H1 (cell line): Measurements from ENCODE around the gene HOTAIR. TPM values are rescaled to one million over a fixed set of nuclear protein-coding genes. Genes with fewer than 3 reads are reported as not detected.

ENCODE experiments used
- CTCF ChIA-PET: fragments of 300-600 bp; sonication (Branson Sonifier 250); formaldehyde crosslinking; loops from one replicate; lab custom pipeline; 2021; ENCODE audit not compliant: partially characterized antibody; lab: Charles Lee
- POLR2A ChIA-PET: fragments of 300-600 bp; sonication (Branson Sonifier 250); formaldehyde crosslinking; loops from one replicate; lab custom pipeline; 2021; ENCODE audit warnings: inconsistent platforms; ENCODE audit not compliant: partially characterized antibody; lab: Charles Lee
- DNase-seq, 2 experiments: peaks; one replicate each; pipeline versions ENCODE4 v3.0.0 to v3.0.0-alpha.2; 2010 to 2022; ENCODE audit warnings: low spot score in 2 of 2, low read depth in 1 of 2, mixed read lengths in 1 of 2
- FAIRE-seq: peaks from 2 replicates; lab custom pipeline; 2011; peaks lifted over from hg19 to GRCh38; lab: Jason Lieb, UNC
- H2AFZ ChIP-seq: 2 replicates; pipeline ENCODE4 v1.8.1; 2012; ENCODE audit warnings: low read length, inconsistent platforms
- H2AK5ac ChIP-seq: 2 replicates; pipeline ENCODE4 v1.6.1; 2013; ENCODE audit warnings: low read depth, low read length
- H2BK120ac ChIP-seq: replicated peaks from 2 replicates; pipeline ENCODE3; 2013; ENCODE audit warnings: low read depth, low read length, inconsistent platforms
- H2BK12ac ChIP-seq: 2 replicates; pipeline ENCODE4 v1.6.1; 2013; ENCODE audit warnings: low read depth, low read length
- H2BK15ac ChIP-seq: 2 replicates; pipeline ENCODE4 v1.6.1; 2013; ENCODE audit warnings: low read length
- H2BK20ac ChIP-seq: 2 replicates; pipeline ENCODE4 v1.6.1; 2013; ENCODE audit warnings: low read length
- H2BK5ac ChIP-seq: 2 replicates; pipeline ENCODE4 v1.6.1; 2013; ENCODE audit warnings: low read depth, low read length
- H3K14ac ChIP-seq: 2 replicates; pipeline ENCODE4 v1.6.1; 2013; ENCODE audit warnings: inconsistent platforms; ENCODE audit not compliant: insufficient read length
- H3K18ac ChIP-seq: 2 replicates; pipeline ENCODE4 v1.6.1; 2013; ENCODE audit warnings: low read length; ENCODE audit errors: extremely low read depth
- H3K23ac ChIP-seq: 2 replicates; pipeline ENCODE4 v1.6.1; 2013; ENCODE audit warnings: inconsistent platforms; ENCODE audit not compliant: insufficient read length
- H3K23me2 ChIP-seq: 2 replicates; pipeline ENCODE4 v1.6.1; 2013; ENCODE audit warnings: low read depth, low read length
- H3K27ac ChIP-seq: 2 replicates; pipeline ENCODE4 v1.6.1; 2011; ENCODE audit warnings: low read depth, low read length, inconsistent platforms
- H3K27me3 ChIP-seq, 4 experiments: replicated peaks in 1 of 4; 1 replicate in 1 of 4; 2 replicates in 3 of 4; pipeline versions ENCODE4 v1.6.1 to v1.8.1; 2011 to 2013; ENCODE audit warnings: low read length in 3 of 4, mild to moderate bottlenecking in 3 of 4, inconsistent platforms in 2 of 4, mixed read lengths in 2 of 4, moderate library complexity in 1 of 4; ENCODE audit not compliant: control insufficient read depth in 3 of 4, insufficient read depth in 3 of 4; ENCODE audit errors: extremely low read depth in 1 of 4
- H3K36me3 ChIP-seq, 4 experiments: 2 replicates each; pipeline versions ENCODE4 v1.6.1 to v1.8.1; 2011 to 2013; ENCODE audit warnings: mild to moderate bottlenecking in 4 of 4, low read length in 3 of 4, moderate library complexity in 2 of 4, control low read depth in 1 of 4, inconsistent platforms in 1 of 4; ENCODE audit not compliant: insufficient read depth in 4 of 4, control insufficient read depth in 2 of 4
- H3K4ac ChIP-seq: replicated peaks from 2 replicates; pipeline ENCODE3; 2013; ENCODE audit warnings: low read length, low read depth, mixed read lengths, inconsistent platforms; ENCODE audit not compliant: insufficient read length
- H3K4me1 ChIP-seq, 4 experiments: replicated peaks in 1 of 4; 1 replicate in 1 of 4; 2 replicates in 3 of 4; pipeline versions ENCODE4 v1.6.1 to v1.8.1; 2011 to 2013; ENCODE audit warnings: low read length in 3 of 4, inconsistent platforms in 2 of 4, mixed read lengths in 1 of 4; ENCODE audit not compliant: insufficient read depth in 4 of 4, control insufficient read depth in 3 of 4
- H3K4me2 ChIP-seq, 2 experiments: 2 replicates each; pipeline versions ENCODE4 v1.6.1 to v1.8.1; 2011 to 2013; ENCODE audit warnings: low read depth in 2 of 2, low read length in 2 of 2, control low read depth in 1 of 2, inconsistent platforms in 1 of 2, mild to moderate bottlenecking in 1 of 2; ENCODE audit not compliant: insufficient read depth in 1 of 2
- H3K4me3 ChIP-seq, 4 experiments: fragments of 200-600, 300-600 bp in 1 of 4; sonication (generic), shearing (Covaris generic), sonication (Bioruptor Twin) in 1 of 4; 2 replicates each; pipeline versions ENCODE4 v1.5.1 to v1.8.1; 2011 to 2016; ENCODE audit warnings: low read length in 4 of 4, low read depth in 3 of 4, control low read depth in 2 of 4, inconsistent platforms in 2 of 4, mild to moderate bottlenecking in 2 of 4, mixed read lengths in 1 of 4, moderate library complexity in 1 of 4; ENCODE audit not compliant: insufficient read depth in 2 of 4; ENCODE audit errors: extremely low read depth in 1 of 4
- H3K56ac ChIP-seq: replicated peaks from 2 replicates; pipeline ENCODE3; 2013; ENCODE audit warnings: low read depth, mild to moderate bottlenecking, mixed read lengths, low read length, inconsistent platforms; ENCODE audit not compliant: insufficient read length
- H3K79me1 ChIP-seq: 2 replicates; pipeline ENCODE4 v1.6.1; 2013; ENCODE audit warnings: low read depth, low read length, control low read depth
- H3K79me2 ChIP-seq, 2 experiments: 2 replicates each; pipeline versions ENCODE4 v1.6.1 to v1.8.1; 2012 to 2013; ENCODE audit warnings: low read length in 2 of 2, mild to moderate bottlenecking in 2 of 2, inconsistent platforms in 1 of 2; ENCODE audit not compliant: insufficient read depth in 2 of 2, control insufficient read depth in 1 of 2
- H3K9ac ChIP-seq, 4 experiments: replicated peaks in 1 of 4; 1 replicate in 1 of 4; 2 replicates in 3 of 4; pipeline versions ENCODE4 v1.6.1 to v1.8.1; 2011 to 2013; ENCODE audit warnings: low read depth in 3 of 4, low read length in 3 of 4, control low read depth in 2 of 4, mild to moderate bottlenecking in 2 of 4, moderate library complexity in 2 of 4, inconsistent platforms in 1 of 4; ENCODE audit errors: extremely low read depth in 1 of 4
- H3K9me3 ChIP-seq, 2 experiments: 2 replicates each; pipeline versions ENCODE4 v1.6.1 to v1.8.1; 2012 to 2013; ENCODE audit warnings: mild to moderate bottlenecking in 2 of 2, moderate library complexity in 2 of 2, control low read depth in 1 of 2, inconsistent platforms in 1 of 2, low read depth in 1 of 2, low read length in 1 of 2, mixed read lengths in 1 of 2; ENCODE audit not compliant: insufficient read depth in 2 of 2
- H4K20me1 ChIP-seq, 2 experiments: replicated peaks in 1 of 2; 2 replicates each; pipeline versions ENCODE3 to v1.8.1; 2011 to 2013; ENCODE audit warnings: inconsistent platforms in 2 of 2, low read length in 2 of 2, mild to moderate bottlenecking in 1 of 2; ENCODE audit not compliant: insufficient read depth in 2 of 2, control insufficient read depth in 1 of 2
- H4K5ac ChIP-seq: 2 replicates; pipeline ENCODE4 v1.6.1; 2013; ENCODE audit warnings: low read length, low read depth, mixed read lengths, inconsistent platforms; ENCODE audit not compliant: insufficient read length
- H4K8ac ChIP-seq: 2 replicates; pipeline ENCODE4 v1.8.0; 2013; ENCODE audit warnings: mild to moderate bottlenecking, moderate library complexity, low read length, inconsistent platforms; ENCODE audit not compliant: insufficient read depth; ENCODE audit errors: extremely low read depth
- H4K91ac ChIP-seq: replicated peaks from 2 replicates; pipeline ENCODE3; 2013; ENCODE audit warnings: low read length, mixed read lengths, inconsistent platforms; ENCODE audit not compliant: insufficient read length
- ATF2 ChIP-seq: IDR thresholded peaks from 2 replicates; pipeline ENCODE4 v1.6.1; 2012; ENCODE audit warnings: low read length, inconsistent platforms
- CTBP2 ChIP-seq: IDR thresholded peaks from 2 replicates; pipeline ENCODE4 v1.7.0; 2011; ENCODE audit warnings: borderline replicate concordance, mild to moderate bottlenecking, moderate library complexity, mixed read lengths, low read length; ENCODE audit not compliant: insufficient read depth, insufficient read length
- EGR1 ChIP-seq: IDR thresholded peaks from 2 replicates; pipeline ENCODE4 v1.6.1; 2011; ENCODE audit warnings: low read depth, low read length, borderline replicate concordance
- KDM4A ChIP-seq: IDR thresholded peaks from one replicate; pipeline ENCODE4 v1.7.1; 2012; ENCODE audit warnings: low read depth, mild to moderate bottlenecking, moderate library complexity, low read length, inconsistent platforms; ENCODE audit not compliant: severe bottlenecking
- KDM5A ChIP-seq: fragments of 200-600 bp; IDR thresholded peaks from 2 replicates; pipeline ENCODE4 v1.7.1; 2012; ENCODE audit warnings: mild to moderate bottlenecking, low read length, inconsistent platforms, mixed read lengths
- POLR2A ChIP-seq, 2 experiments: IDR thresholded peaks; 1 replicate in 1 of 2; 2 replicates in 1 of 2; pipeline ENCODE4 v1.6.1; 2011; ENCODE audit warnings: low read depth in 2 of 2, low read length in 2 of 2, mild to moderate bottlenecking in 2 of 2; ENCODE audit errors: control extremely low read depth in 1 of 2
- RNF2 ChIP-seq: fragments of 200-900, 300-1000 bp; sonication (generic); IDR thresholded peaks from 2 replicates; pipeline ENCODE4 v1.7.1; 2016; ENCODE audit warnings: borderline replicate concordance, low read depth, mild to moderate bottlenecking, antibody characterized with exemption, low read length; ENCODE audit not compliant: poor library complexity, severe bottlenecking; ENCODE audit errors: missing control alignments
- SIN3A ChIP-seq, 2 experiments: IDR thresholded peaks in 1 of 2; conservative IDR thresholded peaks in 1 of 2; 2 replicates each; pipeline ENCODE4 v1.6.1; 2011 to 2012; ENCODE audit warnings: low read length in 2 of 2, improper control_type of control experiment in 1 of 2, low read depth in 1 of 2, mild to moderate bottlenecking in 1 of 2
- SIX5 ChIP-seq: IDR thresholded peaks from 2 replicates; pipeline ENCODE4 v1.6.1; 2011; ENCODE audit warnings: mild to moderate bottlenecking, low read depth, low read length
- TCF12 ChIP-seq: IDR thresholded peaks from 2 replicates; pipeline ENCODE4 v1.6.1; 2011; ENCODE audit warnings: low read depth, mild to moderate bottlenecking, low read length
- WGBS, 2 experiments: shearing (Covaris generic) in 1 of 2; methylation state at CpG; one replicate each; pipeline versions ENCODE4 v1.1.6 to v1.1.7; 2013 to 2015; ENCODE audit warnings: low lambda C conversion rate in 2 of 2, mixed read lengths in 2 of 2, inconsistent platforms in 1 of 2, low coverage in 1 of 2, missing lambda C conversion rate in 1 of 2; ENCODE audit not compliant: insufficient replicate concordance in 2 of 2, insufficient coverage in 1 of 2, insufficient read length in 1 of 2; ENCODE audit errors: extremely low coverage in 1 of 2, missing lambda C conversion rate in 1 of 2; 5-methylcytosine and 5-hydroxymethylcytosine counted together
- polyA plus RNA-seq, 7 experiments: library from polyadenylated mRNA; depleted of rRNA in 3 of 7; stranded (reverse) in 5 of 7; unstranded in 2 of 7; fragments of >200 nt in 5 of 7; fragments of 200-250 nt in 2 of 7; gene quantifications; 1 replicate in 5 of 7; 2 replicates in 1 of 7; 4 replicates in 1 of 7; pipeline versions ENCODE4 v1.2.1 to v1.2.3, GENCODE V29; 2011 to 2013; ENCODE audit warnings: missing spikeins in 2 of 7, mixed read lengths in 2 of 7
- total RNA-seq: library from RNA; stranded (reverse); fragmentation: NEBNext Ultra II Directional; extraction: Animal tissue kit (Norgen Biotek cat#: 25700); gene quantifications from 2 replicates; pipeline ENCODE4 v1.2.1, GENCODE V29; 2021

The HOTAIR gene
- total and polyA plus RNA-seq, 2 of the 8 experiments (the other 6 are each of a cell fraction or from before 2014, with no cell fraction given), result not detected

GRCh38 chr12:53956251-53956887 lies 18.4 kb downstream of the HOTAIR start:
- Histone ChIP-seq H3K36me3 (peaks cover 0 to 16% (median 0%) of the 10 kb centered on the region in 4 experiments; a peak in 1 of 8 replicates), H3K4me2 (no peak overlapping the region; a peak in 1 of 4 replicates), H2BK120ac (no peak overlapping the region), H3K23me2 (no peaks in the 10 kb centered on the region), H4K5ac (no peak overlapping the region), H2BK5ac (no peak overlapping the region), H4K20me1 (peaks cover 27 to 56% of the 10 kb centered on the region in 2 experiments), H3K18ac (no peak overlapping the region), H3K9ac (no peak overlapping the region), H3K27ac (no peak overlapping the region), H4K8ac (peak overlapping the region; percentile 12; the same call in 1 of the 2 replicates), H3K4ac (no peak overlapping the region), H2AFZ (no peak overlapping the region), H3K23ac (no peak overlapping the region), H3K9me3 (no peaks in the 10 kb centered on the region; a peak in 1 of 4 replicates), H2BK20ac (no peak overlapping the region), H3K79me2 (no peaks in the 10 kb centered on the region), H3K56ac (no peak overlapping the region), H3K4me3 (no peak overlapping the region), H4K91ac (no peak overlapping the region), H2BK12ac (peak overlapping the region; percentile 60), H3K27me3 (peaks cover 100% of the 10 kb centered on the region in 4 experiments), H3K79me1 (no peaks in the 10 kb centered on the region), H2AK5ac (no peak overlapping the region), H3K4me1 (peaks cover 0 to 8% (median 2%) of the 10 kb centered on the region in 4 experiments; a peak in 3 of 7 replicates), H2BK15ac (no peak overlapping the region), H3K14ac (no peak overlapping the region)
- FAIRE-seq (no peak), DNase-seq (peak in 1 of 2 experiments; percentile 57)
- WGBS, 2 experiments, result 21% methylated on average over 23 of the region's 25 CpGs; no CpG with 5 or more reads in 1 of the 2 experiments
- POLR2A ChIA-PET, result interaction anchor here (1.2 kb wide), 1 partner anchor 17 kb away, joined by 4 read pairs; no protein-coding TSS in a partner anchor
- CTCF ChIA-PET, result interaction anchor here (1.1 to 5.6 kb wide), 2 partner anchors 30 to 124 kb away, joined by 3 to 40 read pairs; partner anchors contain the start of gene HOXC10
- TF ChIP-seq KDM5A (no peak), TCF12 (0 out of 2 replicates have a peak, but pooled peaks have one; percentile 12), SIX5 (no peak), SIN3A (conservative IDR thresholded peaks at IDR 0.05 in 1 of 2, IDR thresholded peaks at IDR 0.05 in 1 of 2; ENCODE audit: low read depth in 1 of 2, low read length in 2 of 2) (no peak), POLR2A (IDR thresholded peaks at IDR 0.05; ENCODE audit: control extremely low read depth in 1 of 2, low read depth in 2 of 2, low read length in 2 of 2) (no peak), RNF2 (peak; percentile 84), EGR1 (no peak), CTBP2 (no peak), ATF2 (no peak), KDM4A (no peak)
